HepG2 (cell line): Measurements from ENCODE around the gene CISD2. TPM values are rescaled to one million over a fixed set of nuclear protein-coding genes. Genes with fewer than 3 reads are reported as not detected.

Source experiments
- GABPB1 ChIP-seq: IDR thresholded peaks from 2 replicates; pipeline ENCODE4 v1.6.1; 2016; ENCODE audit warnings: mild to moderate bottlenecking, missing genetic modification reagents, moderate library complexity, missing compliant biosample characterization
- KDM4B ChIP-seq: sonication (generic); formaldehyde crosslinking; IDR thresholded peaks from 2 replicates; pipeline ENCODE4 v1.4.0; 2020; ENCODE audit warnings: missing genetic modification reagents
- KDM5A ChIP-seq: fragments of 200-600 bp; sonication (generic); IDR thresholded peaks from 2 replicates; pipeline ENCODE4 v1.7.0; 2018; ENCODE audit warnings: antibody characterized with exemption, mild to moderate bottlenecking, low read length, borderline replicate concordance
- NR2C2 ChIP-seq: sonication (generic); formaldehyde crosslinking; IDR thresholded peaks from 2 replicates; pipeline ENCODE4 v1.4.0; 2020; ENCODE audit warnings: missing genetic modification reagents, mild to moderate bottlenecking, moderate library complexity, borderline replicate concordance
- REST ChIP-seq, 2 experiments: IDR thresholded peaks; 2 replicates each; pipeline ENCODE4 v1.6.1; 2011 to 2012; ENCODE audit warnings: low read length in 2 of 2, borderline replicate concordance in 1 of 2, low read depth in 1 of 2, mild to moderate bottlenecking in 1 of 2, moderate library complexity in 1 of 2
- TBP ChIP-seq: sonication (generic); formaldehyde crosslinking; IDR thresholded peaks from 2 replicates; pipeline ENCODE4 v1.5.0; 2020; ENCODE audit warnings: missing genetic modification reagents
- THAP11 ChIP-seq: IDR thresholded peaks from 2 replicates; pipeline ENCODE4 v1.6.1; 2016; ENCODE audit warnings: missing biosample characterization, missing genetic modification reagents
- ZBTB46 ChIP-seq: sonication (generic); formaldehyde crosslinking; IDR thresholded peaks from 2 replicates; pipeline ENCODE4 v1.4.0; 2020; ENCODE audit warnings: mild to moderate bottlenecking, missing genetic modification reagents, borderline replicate concordance
- ZFP1 ChIP-seq: IDR thresholded peaks from 2 replicates; pipeline ENCODE4 v1.6.1; 2016
- ZFY ChIP-seq: sonication (generic); formaldehyde crosslinking; IDR thresholded peaks from 2 replicates; pipeline ENCODE4 v1.4.0; 2020; ENCODE audit warnings: missing genetic modification reagents
- ZNF451 ChIP-seq: sonication (generic); formaldehyde crosslinking; IDR thresholded peaks from 2 replicates; pipeline ENCODE4 v1.5.0; 2020; ENCODE audit warnings: mild to moderate bottlenecking, missing genetic modification reagents
- ZNF484 ChIP-seq: sonication (generic); formaldehyde crosslinking; IDR thresholded peaks from 2 replicates; pipeline ENCODE4 v1.5.1; 2020; ENCODE audit warnings: mild to moderate bottlenecking, low read depth, missing genetic modification reagents, borderline replicate concordance
- ZNF747 ChIP-seq: sonication (generic); formaldehyde crosslinking; IDR thresholded peaks from 2 replicates; pipeline ENCODE4 v1.8.1; 2023; ENCODE audit warnings: missing genetic modification reagents, mild to moderate bottlenecking, borderline replicate concordance
- polyA plus RNA-seq, 8 experiments: library from polyadenylated mRNA; depleted of rRNA in 3 of 8; stranded (reverse) in 7 of 8; unstranded in 1 of 8; fragments of >200 nt; fragmentation: Illumina TruSeq in 4 of 8; extraction: Trizol in 4 of 8; gene quantifications; 2 replicates each; pipeline versions ENCODE4 v1.2.1 to v1.2.3, GENCODE V29; 2011 to 2016; ENCODE audit warnings: low read depth in 4 of 8, missing spikeins in 1 of 8, mixed read lengths in 1 of 8; ENCODE audit not compliant: insufficient read depth in 1 of 8
- total RNA-seq, 5 experiments: library from RNA; depleted of rRNA; stranded (reverse); fragments of >200 nt; fragmentation: Illumina TruSeq; extraction: Trizol; gene quantifications; 2 replicates each; pipeline ENCODE4 v1.2.3, GENCODE V29; 2016; ENCODE audit warnings: low read depth in 1 of 5
- TF ChIP-seq, protein P1 (sequence below): sonication (generic); formaldehyde crosslinking; IDR thresholded peaks from 2 replicates; pipeline ENCODE4 v1.4.0; 2020; ENCODE audit warnings: missing genetic modification reagents, borderline replicate concordance
- TF ChIP-seq, protein P2 (sequence below): sonication (generic); formaldehyde crosslinking; IDR thresholded peaks from 2 replicates; pipeline ENCODE4 v1.4.0; 2020; ENCODE audit warnings: missing genetic modification reagents, borderline replicate concordance
- TF ChIP-seq, protein P3 (sequence below): sonication (generic); formaldehyde crosslinking; conservative IDR thresholded peaks from 2 replicates; pipeline ENCODE4 v1.4.0; 2020; ENCODE audit warnings: missing genetic modification reagents

The CISD2 gene
- total and polyA plus RNA-seq, 2 of the 13 experiments (the other 11 are each of a cell fraction or from before 2014, with no cell fraction given) = 24.5 to 37.7 TPM

GRCh38 chr4:102826890-102827673 lies 41.7 kb upstream of the CISD2 start, which contains the start of gene UBE2D3 (continued):
- TF ChIP-seq, protein P1, sequence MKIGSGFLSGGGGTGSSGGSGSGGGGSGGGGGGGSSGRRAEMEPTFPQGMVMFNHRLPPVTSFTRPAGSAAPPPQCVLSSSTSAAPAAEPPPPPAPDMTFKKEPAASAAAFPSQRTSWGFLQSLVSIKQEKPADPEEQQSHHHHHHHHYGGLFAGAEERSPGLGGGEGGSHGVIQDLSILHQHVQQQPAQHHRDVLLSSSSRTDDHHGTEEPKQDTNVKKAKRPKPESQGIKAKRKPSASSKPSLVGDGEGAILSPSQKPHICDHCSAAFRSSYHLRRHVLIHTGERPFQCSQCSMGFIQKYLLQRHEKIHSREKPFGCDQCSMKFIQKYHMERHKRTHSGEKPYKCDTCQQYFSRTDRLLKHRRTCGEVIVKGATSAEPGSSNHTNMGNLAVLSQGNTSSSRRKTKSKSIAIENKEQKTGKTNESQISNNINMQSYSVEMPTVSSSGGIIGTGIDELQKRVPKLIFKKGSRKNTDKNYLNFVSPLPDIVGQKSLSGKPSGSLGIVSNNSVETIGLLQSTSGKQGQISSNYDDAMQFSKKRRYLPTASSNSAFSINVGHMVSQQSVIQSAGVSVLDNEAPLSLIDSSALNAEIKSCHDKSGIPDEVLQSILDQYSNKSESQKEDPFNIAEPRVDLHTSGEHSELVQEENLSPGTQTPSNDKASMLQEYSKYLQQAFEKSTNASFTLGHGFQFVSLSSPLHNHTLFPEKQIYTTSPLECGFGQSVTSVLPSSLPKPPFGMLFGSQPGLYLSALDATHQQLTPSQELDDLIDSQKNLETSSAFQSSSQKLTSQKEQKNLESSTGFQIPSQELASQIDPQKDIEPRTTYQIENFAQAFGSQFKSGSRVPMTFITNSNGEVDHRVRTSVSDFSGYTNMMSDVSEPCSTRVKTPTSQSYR (CRISPR knock-in tag) = peak; percentile 99
- peak; percentile 39; the same call in 1 of the 2 replicates for TF ChIP-seq ZNF451 (CRISPR knock-in tag)
- peak; percentile 86; the same call in 1 of the 2 replicates for TF ChIP-seq KDM4B (CRISPR knock-in tag)
- TF ChIP-seq REST (IDR thresholded peaks at IDR 0.05; ENCODE audit: borderline replicate concordance in 1 of 2, low read depth in 1 of 2, low read length in 2 of 2) = peak in 1 of 2 experiments; percentile 37; a peak in 1 of 4 replicates
- no peak for TF ChIP-seq ZNF484
- TF ChIP-seq, protein P2, sequence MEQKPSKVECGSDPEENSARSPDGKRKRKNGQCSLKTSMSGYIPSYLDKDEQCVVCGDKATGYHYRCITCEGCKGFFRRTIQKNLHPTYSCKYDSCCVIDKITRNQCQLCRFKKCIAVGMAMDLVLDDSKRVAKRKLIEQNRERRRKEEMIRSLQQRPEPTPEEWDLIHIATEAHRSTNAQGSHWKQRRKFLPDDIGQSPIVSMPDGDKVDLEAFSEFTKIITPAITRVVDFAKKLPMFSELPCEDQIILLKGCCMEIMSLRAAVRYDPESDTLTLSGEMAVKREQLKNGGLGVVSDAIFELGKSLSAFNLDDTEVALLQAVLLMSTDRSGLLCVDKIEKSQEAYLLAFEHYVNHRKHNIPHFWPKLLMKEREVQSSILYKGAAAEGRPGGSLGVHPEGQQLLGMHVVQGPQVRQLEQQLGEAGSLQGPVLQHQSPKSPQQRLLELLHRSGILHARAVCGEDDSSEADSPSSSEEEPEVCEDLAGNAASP (CRISPR knock-in tag) = peak; percentile 30; the same call in 1 of the 2 replicates
- TF ChIP-seq ZNF747 (CRISPR knock-in tag) = peak; percentile 72
- no peak for TF ChIP-seq ZBTB46 (CRISPR knock-in tag)
- peak; percentile 35; the same call in 1 of the 2 replicates for TF ChIP-seq KDM5A
- TF ChIP-seq ZFP1 (CRISPR knock-in tag) = 0 out of 2 replicates have a peak, but pooled peaks have one; percentile 43
- TF ChIP-seq ZFY (CRISPR knock-in tag) = peak; percentile 92
- TF ChIP-seq NR2C2 (CRISPR knock-in tag) = peak; percentile 78; the same call in 1 of the 2 replicates
- no peak for TF ChIP-seq TBP
- TF ChIP-seq GABPB1 (CRISPR knock-in tag) = peak; percentile 91
- TF ChIP-seq, protein P3, sequence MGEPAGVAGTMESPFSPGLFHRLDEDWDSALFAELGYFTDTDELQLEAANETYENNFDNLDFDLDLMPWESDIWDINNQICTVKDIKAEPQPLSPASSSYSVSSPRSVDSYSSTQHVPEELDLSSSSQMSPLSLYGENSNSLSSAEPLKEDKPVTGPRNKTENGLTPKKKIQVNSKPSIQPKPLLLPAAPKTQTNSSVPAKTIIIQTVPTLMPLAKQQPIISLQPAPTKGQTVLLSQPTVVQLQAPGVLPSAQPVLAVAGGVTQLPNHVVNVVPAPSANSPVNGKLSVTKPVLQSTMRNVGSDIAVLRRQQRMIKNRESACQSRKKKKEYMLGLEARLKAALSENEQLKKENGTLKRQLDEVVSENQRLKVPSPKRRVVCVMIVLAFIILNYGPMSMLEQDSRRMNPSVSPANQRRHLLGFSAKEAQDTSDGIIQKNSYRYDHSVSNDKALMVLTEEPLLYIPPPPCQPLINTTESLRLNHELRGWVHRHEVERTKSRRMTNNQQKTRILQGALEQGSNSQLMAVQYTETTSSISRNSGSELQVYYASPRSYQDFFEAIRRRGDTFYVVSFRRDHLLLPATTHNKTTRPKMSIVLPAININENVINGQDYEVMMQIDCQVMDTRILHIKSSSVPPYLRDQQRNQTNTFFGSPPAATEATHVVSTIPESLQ (CRISPR knock-in tag) = no peak
- peak; percentile 75; the same call in 1 of the 2 replicates for TF ChIP-seq THAP11
